Uterine smooth muscle cell (primary cell): Measurements from ENCODE around the gene SPINT3. TPM values are rescaled to one million over a fixed set of nuclear protein-coding genes. Genes with fewer than 3 reads are reported as not detected.

Source experiments
- total RNA-seq: library from RNA; depleted of rRNA; stranded (reverse); fragments of >200 nt; gene quantifications from 2 replicates; pipeline ENCODE4 v1.2.3, GENCODE V29; 2014

SPINT3 gene, protein sequence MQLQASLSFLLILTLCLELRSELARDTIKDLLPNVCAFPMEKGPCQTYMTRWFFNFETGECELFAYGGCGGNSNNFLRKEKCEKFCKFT
- not detected in 2 replicates for total RNA-seq

DNA sequence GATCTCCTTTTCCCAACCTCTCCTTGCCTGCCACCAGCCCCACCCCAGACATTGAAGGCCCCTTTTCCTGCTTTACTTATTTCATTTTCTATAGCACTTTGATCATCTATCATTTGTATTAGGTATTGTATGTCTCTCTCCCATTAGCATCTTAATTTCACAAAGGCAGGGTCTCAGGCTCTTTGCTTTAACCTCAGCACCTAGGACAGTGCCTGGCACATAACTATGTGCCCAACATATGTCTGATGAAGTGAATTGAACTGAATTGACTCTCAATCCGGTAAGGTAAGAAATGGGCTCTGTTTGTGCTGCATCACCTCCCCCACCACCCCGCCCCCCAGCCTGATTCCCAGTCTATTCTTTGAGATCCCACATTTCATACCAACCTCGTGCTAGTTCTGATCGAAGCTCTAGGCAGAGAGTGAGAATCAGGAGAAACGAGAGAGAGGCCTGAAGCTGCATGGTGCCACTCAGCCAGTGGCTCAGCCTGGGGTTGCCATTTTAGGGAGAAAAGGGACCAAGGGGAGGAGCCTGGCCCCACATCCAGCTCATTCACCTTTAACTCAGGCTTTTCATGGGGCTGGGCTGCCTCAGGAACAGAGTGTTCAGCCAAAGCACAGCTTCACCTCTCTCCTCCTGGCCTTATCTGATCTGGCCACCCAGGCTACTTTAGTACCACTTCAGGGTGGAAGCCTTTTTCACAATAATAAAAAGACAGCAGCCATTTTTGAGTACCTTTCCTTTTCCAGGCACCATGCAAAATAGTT, at the start of gene SPINT3:
TSS of gene SPINT3 (minus strand) at position 476 of the 767 bp plus-strand sequence. CDS start at position 462, 14 bp downstream.

DNA sequence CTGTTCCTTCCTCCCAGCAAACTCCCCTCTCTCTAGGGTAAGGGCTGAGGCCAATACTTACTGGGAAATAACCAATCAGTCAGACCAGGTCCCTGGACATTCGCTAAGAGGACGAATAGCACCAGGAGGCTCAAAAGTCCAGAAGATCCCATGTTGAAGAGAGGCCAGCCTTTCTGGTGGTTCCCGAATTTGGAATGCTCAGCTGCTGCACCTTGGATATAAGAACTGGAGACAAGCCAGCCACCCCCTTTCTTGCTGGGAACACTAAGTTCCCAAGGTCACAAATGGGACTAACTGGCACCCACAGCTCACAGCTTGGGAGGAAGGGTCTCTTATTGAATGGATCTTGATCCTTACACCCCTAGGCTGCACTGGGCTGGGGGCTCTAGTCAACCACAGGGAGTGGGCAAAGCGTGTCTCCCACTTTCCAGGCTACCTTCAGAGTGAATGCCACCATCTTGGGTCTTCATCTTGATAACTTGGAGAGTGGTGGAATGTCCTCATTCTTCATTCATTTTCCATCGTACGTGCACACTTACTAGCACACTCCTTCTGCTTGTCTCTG, 31.9 kb upstream of the SPINT3 start, which contains the start of gene EPPIN:
TSS of gene EPPIN (minus strand) at position 196 of the 565 bp plus-strand sequence. CDS start at position 152, 44 bp downstream.

DNA sequence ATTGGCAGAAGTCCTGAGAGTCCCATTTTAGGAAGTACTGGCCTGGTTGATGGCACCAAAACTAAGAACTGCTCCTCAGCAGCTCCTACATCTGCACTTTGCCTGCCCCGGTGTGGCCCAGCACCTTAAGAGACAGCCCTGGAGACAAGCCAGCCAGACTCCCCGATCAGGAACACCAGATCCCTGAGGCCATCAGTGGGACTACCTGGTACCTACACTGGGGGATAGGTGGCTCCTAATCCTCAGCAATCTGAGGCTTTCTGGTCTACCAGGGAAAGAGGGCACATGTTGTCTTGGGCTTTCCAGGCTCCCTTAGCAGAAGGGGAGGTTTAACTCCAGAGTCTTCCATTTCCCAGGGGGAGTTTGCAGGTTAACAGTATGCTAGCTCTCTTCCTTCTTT, 24.0 kb upstream of the SPINT3 start, which contains the start of gene WFDC6:
TSS of gene WFDC6 (minus strand) at position 101 of the 400 bp plus-strand sequence. CDS start at position 26, 75 bp downstream.

DNA sequence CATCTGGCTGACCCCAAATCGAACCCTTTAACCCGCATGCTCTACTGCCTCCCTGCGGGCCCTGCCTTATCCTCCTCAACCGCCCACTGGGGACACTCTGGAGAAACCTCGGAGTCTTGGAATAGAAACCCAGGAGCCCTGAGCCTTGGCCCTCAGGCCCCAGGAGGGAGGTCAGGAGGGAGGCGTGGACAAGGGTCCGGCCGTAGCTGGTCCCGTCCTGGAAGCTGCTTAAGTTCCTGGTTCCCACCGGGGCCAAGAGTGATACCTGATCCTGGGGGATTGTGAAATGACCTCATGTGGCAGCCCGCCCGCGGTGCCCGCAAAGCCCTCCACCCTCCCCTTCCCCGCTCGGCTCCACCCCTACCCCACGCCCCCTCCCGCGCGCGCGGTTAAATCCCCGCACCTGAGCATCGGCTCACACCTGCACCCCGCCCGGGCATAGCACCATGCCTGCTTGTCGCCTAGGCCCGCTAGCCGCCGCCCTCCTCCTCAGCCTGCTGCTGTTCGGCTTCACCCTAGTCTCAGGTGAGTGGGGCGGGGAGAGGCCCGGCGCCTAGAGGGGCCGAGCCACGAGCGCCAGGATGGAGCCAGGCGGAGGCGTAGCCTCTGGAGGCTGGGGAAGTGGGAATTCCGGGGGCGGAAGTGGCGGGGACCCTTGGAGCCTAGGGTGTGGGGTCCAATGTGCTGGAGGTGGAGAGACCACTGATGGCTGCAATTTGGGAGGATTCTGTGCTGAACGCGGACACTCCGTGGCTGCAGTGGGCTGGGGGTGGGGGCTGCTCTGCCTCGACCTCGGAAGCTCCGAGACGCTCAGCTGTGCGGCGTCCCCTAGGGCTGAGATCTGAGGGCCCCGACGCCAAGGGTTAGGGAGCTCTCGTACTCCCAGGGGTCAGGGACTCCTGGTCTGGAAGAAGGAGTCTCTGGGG, 45.8 kb downstream of the SPINT3 start, which contains the start of gene WFDC2:
TSS of gene WFDC2 (plus strand) at position 418 of the 926 bp plus-strand sequence. CDS start at position 447, 29 bp downstream.

Other genes starting within 250 kb of the SPINT3 start
- not detected in 2 replicates for gene RBPJL, start 208.8 kb downstream of the SPINT3 start, total RNA-seq
- gene MATN4, start 207.3 kb downstream of the SPINT3 start, total RNA-seq, result 0.11 TPM in 1 of 2 replicates, not detected in the other
- 129 and 156 TPM in 2 replicates for gene SDC4, start 167.2 kb downstream of the SPINT3 start, total RNA-seq
- gene SYS1, start 152.5 kb downstream of the SPINT3 start, total RNA-seq, result 18.5 and 19.4 TPM in 2 replicates
- gene TP53TG5, start 137.3 kb downstream of the SPINT3 start, total RNA-seq, result not detected in 2 replicates
- 3.4 and 9.6 TPM in 2 replicates for gene DBNDD2, start 107.3 kb downstream of the SPINT3 start, total RNA-seq
- gene PIGT, start 99.5 kb downstream of the SPINT3 start, total RNA-seq, result 16.7 and 21.1 TPM in 2 replicates
- not detected in 2 replicates for gene WFDC2, start 45.9 kb downstream of the SPINT3 start, total RNA-seq
- gene WFDC6, start 23.9 kb upstream of the SPINT3 start, total RNA-seq, result not detected in 2 replicates
- not detected in 2 replicates for gene EPPIN, start 31.8 kb upstream of the SPINT3 start, total RNA-seq
- gene WFDC8, start 63.7 kb upstream of the SPINT3 start, total RNA-seq, result not detected in 2 replicates
- gene WFDC10A, start 114.1 kb upstream of the SPINT3 start, total RNA-seq, result not detected in 2 replicates
- gene WFDC9, start 115.7 kb upstream of the SPINT3 start, total RNA-seq, result not detected in 2 replicates
- gene WFDC11, start 154.6 kb upstream of the SPINT3 start, total RNA-seq, result not detected in 2 replicates
- not detected in 2 replicates for gene WFDC13, start 186.4 kb upstream of the SPINT3 start, total RNA-seq
- gene WFDC10B, start 189.4 kb upstream of the SPINT3 start, total RNA-seq, result not detected in 2 replicates
- gene SPINT4, start 206.7 kb upstream of the SPINT3 start, total RNA-seq, result not detected in 2 replicates